Upper lobe of left lung (tissue), 4 donors: ENCODE results near the gene NKIRAS1.

Experiments used
- CTCF ChIP-seq, 6 experiments: fragments of 450-650 bp in 4 of 6; fragments of 200-600 bp in 2 of 6; sonication (generic) in 2 of 6; IDR thresholded peaks; one replicate each; pipeline ENCODE4 v1.5.1; 2016 to 2019; ENCODE audit warnings: antibody characterized with exemption in 6 of 6
- POLR2AphosphoS5 ChIP-seq, 2 donors: sonication (generic); formaldehyde crosslinking; IDR thresholded peaks; one replicate each; pipeline ENCODE4 v1.5.1; 2017; ENCODE audit warnings: antibody characterized with exemption in 2 of 2

GRCh38 chr3:23950293-23950692 is 33.5 kb upstream of the NKIRAS1 start:
- no peak for TF ChIP-seq CTCF (IDR thresholded peaks at IDR 0.05)
- TF ChIP-seq POLR2AphosphoS5 (IDR thresholded peaks at IDR 0.05): no peak
